K562 (cell line): ENCODE measurements around the gene BAG5. TPM values are rescaled to one million over a fixed set of nuclear protein-coding genes. Genes with fewer than 3 reads are reported as not detected.

ENCODE experiments used
- ATAC-seq: fragments of 200-7000 bp; cut with Tn5 transposase; 3 replicates; pipeline ENCODE4 v1.9.1; 2020; ENCODE audit warnings: moderate library complexity
- BruUV-seq: library from RNA; stranded (reverse); fragments of 400-500 nt; replicated peaks from 2 replicates; lab custom pipeline; 2021; lab: Mats Ljungman, UMichigan
- CTCF ChIA-PET: fragments of 300-600 bp; formaldehyde crosslinking; extraction: SDS; loops from one replicate; lab custom pipeline; 2021; ENCODE audit warnings: low intra/inter-chr PET ratio; lab: Yijun Ruan, JAX
- POLR2A ChIA-PET: fragments of 300-600, 350-650 bp; sonication (Branson Sonifier 250); formaldehyde crosslinking; extraction: SDS; loops from one replicate; lab custom pipeline; 2021; ENCODE audit warnings: antibody characterized with exemption, inconsistent platforms; lab: Yijun Ruan, JAX
- DNase-seq, 4 experiments: peaks; one replicate each; pipeline versions ENCODE4 v3.0.0 to v3.0.0-alpha.2; 2011 to 2018; ENCODE audit warnings: low spot score in 3 of 4, mixed read lengths in 3 of 4; ENCODE audit errors: extremely low read depth in 1 of 4
- FAIRE-seq: peaks from 2 replicates; lab custom pipeline; 2011; peaks lifted over from hg19 to GRCh38; lab: Jason Lieb, UNC
- H2AFZ ChIP-seq: 2 replicates; pipeline ENCODE4 v1.6.0; 2011; ENCODE audit warnings: low read depth, low read length, control low read depth, inconsistent platforms
- H3K27ac ChIP-seq: fragments of 200-600 bp; 3 replicates; pipeline ENCODE4 v1.8.0; 2011; ENCODE audit warnings: low read depth, mild to moderate bottlenecking, control low read depth, inconsistent platforms, low read length, moderate library complexity, mixed read lengths; ENCODE audit errors: extremely low read depth
- H3K27me3 ChIP-seq, 2 experiments: fragments of 300-600 bp in 1 of 2; 2 replicates in 1 of 2; 3 replicates in 1 of 2; pipeline versions ENCODE4 v1.6.0 to v1.8.0; 2011; ENCODE audit warnings: inconsistent platforms in 2 of 2, low read length in 2 of 2, mild to moderate bottlenecking in 1 of 2, mixed read lengths in 1 of 2, moderate library complexity in 1 of 2; ENCODE audit not compliant: control insufficient read depth in 2 of 2, insufficient read depth in 2 of 2
- H3K36me3 ChIP-seq: fragments of 300-600 bp; 3 replicates; pipeline ENCODE4 v1.8.0; 2011; ENCODE audit warnings: mild to moderate bottlenecking, low read length, inconsistent platforms; ENCODE audit not compliant: control insufficient read depth, insufficient read depth
- H3K4me1 ChIP-seq, 2 experiments: fragments of 200-600 bp in 1 of 2; replicated peaks in 1 of 2; 2 replicates in 1 of 2; 3 replicates in 1 of 2; pipeline versions ENCODE4 v1.5.1 to v1.8.0; 2011; ENCODE audit warnings: inconsistent platforms in 2 of 2, low read length in 2 of 2, mild to moderate bottlenecking in 1 of 2, mixed read lengths in 1 of 2, moderate library complexity in 1 of 2; ENCODE audit not compliant: control insufficient read depth in 2 of 2, insufficient read depth in 2 of 2
- H3K4me2 ChIP-seq: 2 replicates; pipeline ENCODE4 v1.6.1; 2011; ENCODE audit warnings: low read length, control low read depth, inconsistent platforms, mixed read lengths; ENCODE audit not compliant: insufficient read depth
- H3K4me3 ChIP-seq: fragments of 200-600 bp; sonication (generic), shearing (Covaris generic); 2 replicates; pipeline ENCODE4 v1.5.1; 2016; ENCODE audit warnings: control low read depth, inconsistent platforms
- H3K79me2 ChIP-seq: fragments of 200-600 bp; 3 replicates; pipeline ENCODE4 v1.8.0; 2011; ENCODE audit warnings: low read length, inconsistent platforms; ENCODE audit not compliant: control insufficient read depth, insufficient read depth
- H3K9ac ChIP-seq, 2 experiments: 2 replicates each; pipeline versions ENCODE4 v1.6.0 to v1.6.1; 2011; ENCODE audit warnings: low read depth in 2 of 2, low read length in 2 of 2, control low read depth in 1 of 2, inconsistent platforms in 1 of 2, mild to moderate bottlenecking in 1 of 2, mixed read lengths in 1 of 2; ENCODE audit not compliant: insufficient read depth in 1 of 2
- H3K9me1 ChIP-seq: one replicate; pipeline ENCODE4 v1.6.0; 2011; ENCODE audit warnings: inconsistent platforms, mild to moderate bottlenecking, low read length, moderate library complexity; ENCODE audit not compliant: control insufficient read depth, insufficient read depth
- H3K9me3 ChIP-seq: replicated peaks from 2 replicates; pipeline ENCODE4 v1.5.1; 2011; ENCODE audit warnings: low read depth, low read length, inconsistent platforms; ENCODE audit not compliant: control insufficient read depth, insufficient read depth
- H4K20me1 ChIP-seq: replicated peaks from 2 replicates; pipeline ENCODE4 v1.6.1; 2011; ENCODE audit warnings: low read length, inconsistent platforms, mixed read lengths; ENCODE audit not compliant: control insufficient read depth, insufficient read depth
- CREB3L1 ChIP-seq: fragments of 450-650 bp; IDR thresholded peaks from 2 replicates; pipeline ENCODE4 v1.6.1; 2014; ENCODE audit warnings: low read depth, mild to moderate bottlenecking, moderate library complexity, borderline replicate concordance
- MGA ChIP-seq: fragments of 450-650 bp; IDR thresholded peaks from 2 replicates; pipeline ENCODE4 v1.6.1; 2016; ENCODE audit warnings: mild to moderate bottlenecking, moderate library complexity
- NR2F6 ChIP-seq: fragments of 450-650 bp; formaldehyde crosslinking; IDR thresholded peaks from 2 replicates; pipeline ENCODE4 v1.4.0; 2020; ENCODE audit warnings: mild to moderate bottlenecking
- RCOR1 ChIP-seq, 2 experiments: IDR thresholded peaks; 2 replicates each; pipeline ENCODE4 v1.6.1; 2012; ENCODE audit warnings: low read depth in 2 of 2, low read length in 2 of 2, borderline replicate concordance in 1 of 2, improper control_type of control experiment in 1 of 2
- SMAD2 ChIP-seq: fragments of 150-350 bp; IDR thresholded peaks from 2 replicates; pipeline ENCODE4 v1.6.1; 2014; ENCODE audit warnings: low read depth, mild to moderate bottlenecking, low read length
- U2AF2 ChIP-seq: fragments of 200-400 bp; formaldehyde crosslinking; optimal IDR thresholded peaks from 2 replicates; pipeline ENCODE3; 2017; ENCODE audit warnings: low read depth, mild to moderate bottlenecking, low read length
- ZNF217 ChIP-seq: sonication (generic); formaldehyde crosslinking; IDR thresholded peaks from 2 replicates; pipeline ENCODE4 v1.8.0; 2022; ENCODE audit warnings: mild to moderate bottlenecking, missing genetic modification reagents
- ZNF232 ChIP-seq: sonication (generic); formaldehyde crosslinking; IDR thresholded peaks from 2 replicates; pipeline ENCODE4 v1.8.0; 2022; ENCODE audit warnings: mild to moderate bottlenecking, missing genetic modification reagents
- WGBS: fragments of 100-300 bp; shearing (Covaris generic); methylation state at CpG from one replicate; pipeline ENCODE4 v1.1.6; 2016; ENCODE audit warnings: low coverage, mixed read lengths; ENCODE audit not compliant: insufficient coverage; ENCODE audit errors: missing lambda C conversion rate; 5-methylcytosine and 5-hydroxymethylcytosine counted together
- in situ Hi-C: fragments of 300-500 bp; cut with MboI; formaldehyde crosslinking; loops from 4 replicates; pipeline ENCODE4 v1.15.0; 2018; ENCODE audit warnings: inconsistent platforms, mixed read lengths
- intact Hi-C: fragments of 100-400 bp; cut with micrococcal nuclease; formaldehyde crosslinking; loops from 2 replicates; pipeline ENCODE4 v1.14.2; 2022
- polyA plus RNA-seq, 8 experiments: library from polyadenylated mRNA; depleted of rRNA in 4 of 8; stranded (reverse) in 5 of 8; unstranded in 3 of 8; fragments of >200 nt; fragmentation: Nextera tagmentation in 2 of 8; fragmentation: Illumina TruSeq in 1 of 8; extraction: Ambion mirVana in 2 of 8; extraction: Trizol in 1 of 8; gene quantifications; 2 replicates each; pipeline versions ENCODE4 v1.2.1 to v1.2.3, GENCODE V29; 2011 to 2014; ENCODE audit warnings: inconsistent platforms in 1 of 8, missing spikeins in 1 of 8
- total RNA-seq, 7 experiments: library from RNA; depleted of rRNA in 6 of 7; stranded (reverse); fragments of >200 nt in 6 of 7; fragmentation: Illumina TruSeq in 2 of 7; extraction: Trizol in 2 of 7; gene quantifications; 2 replicates each; pipeline versions ENCODE4 v1.2.1 to v1.2.3, GENCODE V29; 2011 to 2021; ENCODE audit warnings: low replicate concordance in 1 of 7

The BAG5 gene
- total and polyA plus RNA-seq, 9 of the 15 experiments (the other 6 are each of a cell fraction or from before 2014, with no cell fraction given), result 7.9 to 21.4 (median 13.2) TPM

GRCh38 chr14:103563844-103564505, 1.5 kb upstream of the BAG5 start:
- no peak overlapping the region for H3K27ac ChIP-seq
- BruUV-seq, result no TSS peak
- WGBS, result 10% methylated on average over 19 of the region's 21 CpGs
- DNase-seq (no peak), ATAC-seq (no peak), FAIRE-seq (no peak)
- H3K36me3 ChIP-seq, result peaks cover 24% of the 10 kb centered on the region
- intact Hi-C loops (loop anchor here (5.0 kb wide), 1 partner anchor 47 kb away; no protein-coding TSS in a partner anchor), in situ Hi-C loops (no loop called here)
- CTCF ChIA-PET, result interaction anchor here (0.9 kb wide), 1 partner anchor 17 kb away, joined by 3 read pairs; no protein-coding TSS in a partner anchor
- peaks cover 3 to 5% of the 10 kb centered on the region in 2 experiments; a peak in 4 of 5 replicates for H3K4me1 ChIP-seq
- H3K79me2 ChIP-seq, result peaks cover 87% of the 10 kb centered on the region
- no peaks in the 10 kb centered on the region for H3K9me3 ChIP-seq
- POLR2A ChIA-PET, result interaction anchor here (0.6 kb wide), 1 partner anchor 70 kb away, joined by 3 read pairs; no protein-coding TSS in a partner anchor
- peak overlapping the region; percentile 72 to 84 for H3K9ac ChIP-seq
- no peaks in the 10 kb centered on the region for H3K9me1 ChIP-seq
- H2AFZ ChIP-seq, result no peak overlapping the region
- no peaks in the 10 kb centered on the region for H3K27me3 ChIP-seq
- H3K4me2 ChIP-seq, result peak overlapping the region; percentile 82
- H4K20me1 ChIP-seq, result peaks cover 20% of the 10 kb centered on the region; the same call in 1 of the 2 replicates
- peak overlapping the region; percentile 93 for H3K4me3 ChIP-seq
- TF ChIP-seq RCOR1 (IDR thresholded peaks at IDR 0.05; ENCODE audit: borderline replicate concordance in 1 of 2, low read depth in 2 of 2, low read length in 2 of 2) (no peak), U2AF2 (no peak), ZNF232 (CRISPR knock-in tag) (no peak), CREB3L1 (no peak), ZNF217 (CRISPR knock-in tag) (no peak), NR2F6 (CRISPR knock-in tag) (no peak), SMAD2 (no peak), MGA (no peak)
